SU-DHL-6 (cell line): Measurements from ENCODE around the gene TMEM40.

ENCODE experiments used
- EZH2phosphoT487 ChIP-seq: fragments of 200-600 bp; sonication (generic), shearing (Covaris generic); conservative IDR thresholded peaks from 2 replicates; pipeline ENCODE4 v1.6.1; 2018; ENCODE audit warnings: mild to moderate bottlenecking, antibody characterized with exemption, low read length, moderate library complexity, mixed read lengths
- TF ChIP-seq, protein P1 (sequence below): fragments of 200-600 bp; sonication (generic); IDR thresholded peaks from one replicate; pipeline ENCODE4 v1.5.1; 2017; ENCODE audit warnings: antibody characterized with exemption, mild to moderate bottlenecking, low read length, moderate library complexity; ENCODE audit not compliant: insufficient read depth, poor library complexity, severe bottlenecking

DNA sequence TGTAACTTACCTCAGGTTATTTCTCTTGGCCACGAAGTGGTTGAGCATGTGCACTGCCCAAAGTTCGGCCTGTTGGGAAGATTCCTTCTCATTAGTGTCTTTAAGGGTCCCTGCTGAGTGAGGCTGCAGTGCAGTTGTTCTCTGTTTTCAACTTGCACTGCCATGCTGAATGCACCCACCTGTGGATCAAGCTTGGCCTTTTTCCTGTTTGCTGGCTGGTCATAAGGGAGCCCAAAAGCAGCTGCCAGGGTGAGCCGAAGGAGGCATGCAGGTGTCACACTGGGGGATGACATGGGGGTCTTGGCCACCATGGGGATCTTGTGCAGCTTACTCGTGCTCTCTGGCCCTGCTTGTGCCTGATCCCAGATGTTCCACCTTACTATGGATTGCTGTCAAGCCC lies 49.0 kb downstream of the TMEM40 start:
- TF ChIP-seq, protein P1, sequence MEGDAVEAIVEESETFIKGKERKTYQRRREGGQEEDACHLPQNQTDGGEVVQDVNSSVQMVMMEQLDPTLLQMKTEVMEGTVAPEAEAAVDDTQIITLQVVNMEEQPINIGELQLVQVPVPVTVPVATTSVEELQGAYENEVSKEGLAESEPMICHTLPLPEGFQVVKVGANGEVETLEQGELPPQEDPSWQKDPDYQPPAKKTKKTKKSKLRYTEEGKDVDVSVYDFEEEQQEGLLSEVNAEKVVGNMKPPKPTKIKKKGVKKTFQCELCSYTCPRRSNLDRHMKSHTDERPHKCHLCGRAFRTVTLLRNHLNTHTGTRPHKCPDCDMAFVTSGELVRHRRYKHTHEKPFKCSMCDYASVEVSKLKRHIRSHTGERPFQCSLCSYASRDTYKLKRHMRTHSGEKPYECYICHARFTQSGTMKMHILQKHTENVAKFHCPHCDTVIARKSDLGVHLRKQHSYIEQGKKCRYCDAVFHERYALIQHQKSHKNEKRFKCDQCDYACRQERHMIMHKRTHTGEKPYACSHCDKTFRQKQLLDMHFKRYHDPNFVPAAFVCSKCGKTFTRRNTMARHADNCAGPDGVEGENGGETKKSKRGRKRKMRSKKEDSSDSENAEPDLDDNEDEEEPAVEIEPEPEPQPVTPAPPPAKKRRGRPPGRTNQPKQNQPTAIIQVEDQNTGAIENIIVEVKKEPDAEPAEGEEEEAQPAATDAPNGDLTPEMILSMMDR, result no peak
- TF ChIP-seq EZH2phosphoT487, result no peak
